ENCODE results near the gene ZC3H18.

ZC3H18 gene

GRCh38 chr16:88627531-88628411, 57.6 kb downstream of the ZC3H18 start:
- FAIRE-seq, result no peak

DNA sequence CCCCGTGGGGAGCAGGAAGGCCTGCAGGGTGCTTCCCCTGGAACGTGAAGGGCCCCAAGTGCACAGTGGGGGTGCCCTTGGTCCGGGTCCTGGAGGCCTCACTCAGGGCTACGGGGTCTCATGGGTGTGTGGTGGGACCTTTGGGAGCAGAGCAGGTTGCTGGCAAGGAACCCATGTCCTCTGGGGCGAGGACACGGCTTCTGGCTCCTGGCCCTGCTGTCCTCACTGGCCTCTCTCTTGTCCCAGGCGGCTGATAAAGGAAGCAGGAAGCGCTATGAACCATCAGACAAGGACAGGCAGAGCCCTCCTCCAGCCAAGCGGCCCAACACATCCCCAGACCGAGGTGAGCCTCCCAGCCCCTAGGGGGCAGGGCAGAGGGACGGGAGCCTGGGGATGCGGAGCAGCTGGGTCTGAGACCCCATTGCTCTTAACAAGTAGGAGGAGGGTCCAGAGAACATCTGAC, 58.3 kb downstream of the ZC3H18 start:
- no peak for FAIRE-seq

GRCh38 chr16:88629835-88630234, 59.6 kb downstream of the ZC3H18 start:
- no peak for FAIRE-seq

DNA sequence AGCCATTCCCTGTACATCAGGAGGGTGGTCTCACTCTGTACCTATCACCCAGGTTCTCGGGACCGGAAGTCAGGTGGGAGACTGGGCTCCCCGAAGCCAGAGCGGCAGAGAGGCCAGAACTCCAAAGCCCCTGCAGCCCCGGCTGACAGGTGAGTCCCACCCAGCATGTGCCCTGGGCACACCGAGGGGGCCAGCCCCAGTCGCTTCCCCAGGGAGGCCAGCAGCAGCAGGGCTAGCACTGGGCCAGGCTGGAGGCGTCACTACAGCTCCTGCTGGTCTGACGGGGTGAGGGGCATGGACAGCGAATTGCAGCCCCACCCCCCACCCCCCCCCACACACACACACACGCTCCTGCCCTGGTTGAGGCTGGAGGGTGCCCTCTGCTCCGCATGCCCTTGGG, 60.2 kb downstream of the ZC3H18 start:
- no peak for FAIRE-seq

GRCh38 chr16:88630941-88631340, 60.7 kb downstream of the ZC3H18 start:
- FAIRE-seq, result no peak

GRCh38 chr16:88631384-88631783, 61.2 kb downstream of the ZC3H18 start:
- FAIRE-seq, result no peak

DNA sequence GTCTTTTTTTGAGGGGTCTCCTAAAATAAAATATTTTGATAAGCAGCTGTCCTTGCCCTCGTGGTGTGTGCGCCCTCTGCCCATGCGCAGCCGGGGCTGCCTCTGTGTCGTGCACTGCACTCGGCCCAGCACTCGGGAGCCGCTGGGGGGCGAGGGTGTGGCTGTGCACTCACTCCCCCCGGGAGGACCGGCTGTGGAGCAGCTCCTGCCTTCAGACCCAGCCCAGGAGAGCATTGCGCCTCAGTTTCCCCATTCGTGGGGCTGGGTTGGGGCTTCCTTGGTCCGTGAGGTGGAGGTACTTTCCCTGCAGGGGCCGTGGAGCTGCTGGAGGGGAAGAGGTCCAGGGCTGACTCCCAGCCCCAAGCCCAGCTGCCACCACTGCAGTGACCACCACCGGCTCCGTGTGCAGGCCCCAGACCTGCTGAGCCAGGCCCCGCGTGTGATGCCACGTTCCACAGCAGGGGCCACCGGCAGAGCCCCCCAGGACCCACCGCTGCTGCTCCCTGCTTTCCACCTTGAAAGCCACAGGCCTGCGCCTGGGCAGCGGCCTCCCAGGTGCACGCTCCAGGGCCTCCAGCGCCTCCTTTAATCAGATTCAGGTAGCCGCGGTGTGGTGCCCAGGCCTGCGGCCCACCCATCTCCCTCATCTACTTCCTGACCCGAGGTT, 61.9 kb downstream of the ZC3H18 start:
- FAIRE-seq, result no peak

- no peak for FAIRE-seq
Observed at GRCh38 chr16:88632587-88632930, 62.4 kb downstream of the ZC3H18 start.

DNA sequence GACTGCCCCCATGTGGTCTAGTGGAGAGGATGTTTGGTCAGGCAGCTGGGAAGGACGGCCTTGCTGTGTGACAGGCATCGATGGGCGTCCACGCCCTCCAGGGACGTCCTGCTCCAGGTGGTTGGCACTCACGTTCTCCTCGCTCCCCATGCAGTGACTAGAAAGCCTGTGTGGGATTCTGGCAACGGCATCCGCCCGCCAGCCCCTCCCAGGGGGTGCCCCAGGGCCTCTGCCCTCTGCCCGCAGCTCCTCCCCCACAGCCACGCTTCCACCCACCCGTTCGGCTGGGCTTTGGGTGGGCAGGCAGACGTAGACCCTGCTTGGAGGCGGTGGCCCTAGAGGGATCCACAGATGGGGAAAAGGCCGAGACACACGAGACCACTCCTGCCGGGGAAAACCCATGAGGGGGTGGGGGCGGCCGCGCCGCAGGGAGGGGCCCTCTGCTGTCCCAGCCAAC, 63.5 kb downstream of the ZC3H18 start:
- FAIRE-seq, result no peak

DNA sequence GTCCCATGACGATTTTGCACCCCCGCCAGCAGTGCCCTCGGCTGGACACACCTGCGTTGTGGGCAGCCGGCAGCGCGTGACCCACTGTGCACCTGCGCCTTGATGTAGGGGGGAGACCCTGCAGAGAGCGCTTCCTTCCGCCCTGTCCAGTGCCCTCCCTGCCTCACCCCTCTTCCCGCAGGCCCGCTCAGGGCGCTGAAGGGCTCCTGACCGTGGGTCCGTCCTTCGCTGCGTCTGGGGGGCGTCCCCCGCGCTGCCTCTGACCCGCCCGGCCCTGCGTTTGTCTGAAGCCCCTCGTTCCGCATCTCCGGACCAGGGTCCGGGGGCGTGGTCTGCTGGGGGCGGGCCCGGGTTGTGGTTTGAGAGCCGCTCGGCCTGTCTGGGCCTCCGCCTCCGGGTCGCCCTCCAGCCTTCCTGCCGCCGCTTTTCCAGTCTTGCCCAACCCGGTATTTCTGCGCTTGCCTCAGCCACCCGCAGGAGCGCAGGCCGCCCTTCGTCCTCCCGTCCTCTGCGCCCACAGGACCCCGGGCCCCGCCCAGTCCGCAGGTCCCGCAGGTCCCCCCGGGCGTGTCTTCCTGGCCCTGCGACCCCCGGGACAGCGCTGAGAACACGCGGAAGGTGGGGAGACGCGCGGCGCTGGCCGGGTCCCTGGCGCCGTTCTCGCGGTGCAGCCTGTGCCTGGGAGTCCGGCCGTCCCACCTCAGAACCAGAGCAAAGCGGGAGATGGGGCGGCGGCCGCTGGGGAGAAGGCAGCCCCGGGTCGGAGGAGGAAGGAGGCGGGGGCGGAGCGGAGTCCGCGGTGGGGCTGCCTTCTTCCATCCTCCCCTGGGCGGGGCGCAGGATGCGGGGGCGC, 64.2 kb downstream of the ZC3H18 start:
- FAIRE-seq, result no peak

DNA sequence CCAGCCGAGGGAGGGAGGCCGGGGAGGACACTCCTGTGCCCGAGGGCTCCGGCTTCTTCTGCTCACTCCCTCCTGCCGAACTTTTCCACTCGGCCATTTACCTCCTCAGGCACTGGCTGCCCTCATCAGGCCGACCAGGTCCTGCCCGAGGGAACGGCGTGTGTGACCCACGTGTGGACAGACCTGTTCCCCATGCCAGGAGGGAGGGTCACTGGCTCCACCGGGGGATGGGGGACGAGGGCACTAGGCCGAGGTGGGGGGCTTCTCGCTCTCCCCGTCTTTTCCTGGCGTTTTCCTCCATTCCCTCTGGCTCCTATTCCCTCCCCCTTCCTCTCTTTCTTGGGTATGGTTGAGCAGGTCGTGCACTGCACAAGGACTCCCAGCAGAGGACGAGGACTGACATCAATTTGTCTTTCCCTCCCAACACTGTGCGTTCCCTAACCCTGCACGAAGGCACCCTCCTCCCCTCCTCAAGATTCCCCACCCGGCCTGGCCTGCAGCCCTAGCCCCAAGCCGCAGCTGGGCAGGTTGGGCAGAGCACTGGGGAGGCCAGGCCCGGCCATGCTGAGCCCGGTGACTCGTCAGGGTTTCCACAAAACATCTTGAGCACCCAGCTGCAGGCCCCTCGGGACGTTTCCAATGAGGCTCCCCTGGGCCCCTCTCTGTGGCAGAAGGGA, 64.9 kb downstream of the ZC3H18 start:
- no peak for FAIRE-seq

DNA sequence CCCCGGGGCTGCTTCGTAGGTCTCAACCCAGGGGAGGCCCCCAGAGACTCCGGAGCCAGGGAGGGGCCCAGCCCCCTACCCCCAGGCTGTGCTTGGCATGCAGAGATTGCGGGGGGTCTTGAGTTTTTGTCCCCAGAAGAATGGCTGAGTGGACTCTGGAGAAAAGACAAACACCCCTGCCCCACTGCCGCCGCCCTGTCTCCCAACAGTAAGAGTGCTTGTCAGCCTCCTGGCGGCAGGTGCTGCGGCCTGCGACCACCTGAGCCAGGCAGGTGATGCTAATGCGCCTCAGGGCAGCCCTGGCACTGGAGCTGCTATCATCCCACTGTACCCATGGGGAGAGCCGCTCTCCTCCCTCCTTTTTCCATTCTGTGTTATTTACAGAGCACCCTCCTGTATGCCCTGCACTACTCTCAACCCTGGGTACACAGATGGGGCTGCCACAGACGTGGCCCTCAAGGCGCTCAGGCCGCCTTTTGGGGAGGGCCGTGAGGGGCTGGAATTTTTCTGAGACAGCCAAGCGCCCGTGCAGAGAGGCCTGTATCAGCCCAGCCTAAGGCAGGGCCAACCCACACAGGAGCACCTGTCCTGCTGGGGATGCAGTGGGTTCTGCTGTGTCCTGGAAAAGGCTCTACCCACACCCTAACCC, 65.6 kb downstream of the ZC3H18 start:
- no peak for FAIRE-seq

- FAIRE-seq, result no peak
Observed at GRCh38 chr16:88636488-88637265, 66.5 kb downstream of the ZC3H18 start.

GRCh38 chr16:88638323-88639230, 68.4 kb downstream of the ZC3H18 start, which contains the start of gene IL17C:
TSS of gene IL17C (plus strand) at chr16:88638572. CDS start at chr16:88638642, 70 bp downstream.
- FAIRE-seq, result no peak

GRCh38 chr16:88639231-88640038, 69.2 kb downstream of the ZC3H18 start:
- FAIRE-seq, result no peak

DNA sequence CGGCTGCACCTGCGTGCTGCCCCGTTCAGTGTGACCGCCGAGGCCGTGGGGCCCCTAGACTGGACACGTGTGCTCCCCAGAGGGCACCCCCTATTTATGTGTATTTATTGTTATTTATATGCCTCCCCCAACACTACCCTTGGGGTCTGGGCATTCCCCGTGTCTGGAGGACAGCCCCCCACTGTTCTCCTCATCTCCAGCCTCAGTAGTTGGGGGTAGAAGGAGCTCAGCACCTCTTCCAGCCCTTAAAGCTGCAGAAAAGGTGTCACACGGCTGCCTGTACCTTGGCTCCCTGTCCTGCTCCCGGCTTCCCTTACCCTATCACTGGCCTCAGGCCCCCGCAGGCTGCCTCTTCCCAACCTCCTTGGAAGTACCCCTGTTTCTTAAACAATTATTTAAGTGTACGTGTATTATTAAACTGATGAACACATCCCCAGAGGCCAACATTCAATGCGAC, 69.9 kb downstream of the ZC3H18 start:
- FAIRE-seq, result no peak

GRCh38 chr16:88640498-88641247, 70.5 kb downstream of the ZC3H18 start:
- FAIRE-seq, result no peak

Measured in A204.1 (cell line).